Measurements from ENCODE around the gene MEGF11.

- TF ChIP-seq ZNF274 (IDR thresholded peaks at IDR 0.05; ENCODE audit: low read depth, low read length) (no peak), YY1 (IDR thresholded peaks at IDR 0.05; ENCODE audit: insufficient read depth, insufficient read length) (no peak)
These were observed 65.1 kb downstream of the MEGF11 start for GRCh38 chr15:66188464-66188863.
